ENCODE data around the gene RAB22A. TPM values are rescaled to one million over a fixed set of nuclear protein-coding genes. Genes with fewer than 3 reads are reported as not detected.

RAB22A gene
- total RNA-seq, 1 donor from 2014 or later = 24.2 TPM

DNA sequence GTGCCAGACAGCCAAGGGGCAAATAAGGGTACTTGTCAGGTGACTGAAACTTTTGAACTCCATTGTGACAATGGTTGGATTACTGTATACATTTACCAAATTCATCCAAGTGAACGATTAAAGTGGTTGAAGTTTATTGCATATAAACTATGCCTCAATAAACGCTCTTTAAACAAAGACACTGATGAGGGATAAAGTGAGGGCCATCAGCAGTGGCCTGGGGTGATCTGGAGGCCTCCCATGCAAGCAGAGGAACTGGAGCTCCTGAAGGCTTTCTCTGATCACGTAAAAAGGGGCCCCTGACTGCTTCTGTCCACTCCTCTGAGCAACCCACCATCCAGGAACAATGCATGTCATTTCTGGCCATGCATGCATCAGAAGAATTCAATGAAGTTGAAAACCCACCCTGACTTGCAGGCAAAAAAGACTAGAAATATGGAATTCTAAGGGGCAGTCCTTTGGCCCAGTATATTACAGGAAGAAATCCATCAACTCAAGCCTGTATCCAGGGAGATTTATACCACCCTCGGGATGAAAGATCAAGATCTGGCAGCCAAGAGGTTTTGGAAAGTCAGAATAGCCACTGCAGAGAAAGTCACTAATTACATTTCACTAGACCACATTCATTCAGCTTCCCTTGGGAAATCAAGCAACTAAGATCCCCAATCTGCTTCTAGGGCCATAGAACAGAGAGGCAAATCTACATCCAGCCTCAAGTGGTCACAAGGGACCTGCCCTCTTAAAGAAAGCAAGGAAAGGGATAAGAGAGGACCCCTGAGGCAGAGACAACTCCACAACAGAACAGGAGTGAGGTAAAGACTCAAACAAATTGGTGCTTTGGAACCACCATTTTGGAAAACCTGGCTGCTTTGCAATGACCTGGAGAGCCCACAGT, 31.7 kb upstream of the RAB22A start:
- H3K36me3 ChIP-seq = no peaks in the 10 kb centered on the region
- H3K27me3 ChIP-seq = no peaks in the 10 kb centered on the region
- DNase-seq = no peak
- H3K4me1 ChIP-seq = no peaks in the 10 kb centered on the region
- H3K27ac ChIP-seq = no peak overlapping the region
- TF ChIP-seq, protein P1, sequence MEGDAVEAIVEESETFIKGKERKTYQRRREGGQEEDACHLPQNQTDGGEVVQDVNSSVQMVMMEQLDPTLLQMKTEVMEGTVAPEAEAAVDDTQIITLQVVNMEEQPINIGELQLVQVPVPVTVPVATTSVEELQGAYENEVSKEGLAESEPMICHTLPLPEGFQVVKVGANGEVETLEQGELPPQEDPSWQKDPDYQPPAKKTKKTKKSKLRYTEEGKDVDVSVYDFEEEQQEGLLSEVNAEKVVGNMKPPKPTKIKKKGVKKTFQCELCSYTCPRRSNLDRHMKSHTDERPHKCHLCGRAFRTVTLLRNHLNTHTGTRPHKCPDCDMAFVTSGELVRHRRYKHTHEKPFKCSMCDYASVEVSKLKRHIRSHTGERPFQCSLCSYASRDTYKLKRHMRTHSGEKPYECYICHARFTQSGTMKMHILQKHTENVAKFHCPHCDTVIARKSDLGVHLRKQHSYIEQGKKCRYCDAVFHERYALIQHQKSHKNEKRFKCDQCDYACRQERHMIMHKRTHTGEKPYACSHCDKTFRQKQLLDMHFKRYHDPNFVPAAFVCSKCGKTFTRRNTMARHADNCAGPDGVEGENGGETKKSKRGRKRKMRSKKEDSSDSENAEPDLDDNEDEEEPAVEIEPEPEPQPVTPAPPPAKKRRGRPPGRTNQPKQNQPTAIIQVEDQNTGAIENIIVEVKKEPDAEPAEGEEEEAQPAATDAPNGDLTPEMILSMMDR (IDR thresholded peaks at IDR 0.05) = no peak
- intact Hi-C loops (cut with DNase I) = no loop called here
- peaks cover 5% of the 10 kb centered on the region for H3K9me3 ChIP-seq
- no peak for ATAC-seq
- no peak overlapping the region for H3K4me3 ChIP-seq

DNA sequence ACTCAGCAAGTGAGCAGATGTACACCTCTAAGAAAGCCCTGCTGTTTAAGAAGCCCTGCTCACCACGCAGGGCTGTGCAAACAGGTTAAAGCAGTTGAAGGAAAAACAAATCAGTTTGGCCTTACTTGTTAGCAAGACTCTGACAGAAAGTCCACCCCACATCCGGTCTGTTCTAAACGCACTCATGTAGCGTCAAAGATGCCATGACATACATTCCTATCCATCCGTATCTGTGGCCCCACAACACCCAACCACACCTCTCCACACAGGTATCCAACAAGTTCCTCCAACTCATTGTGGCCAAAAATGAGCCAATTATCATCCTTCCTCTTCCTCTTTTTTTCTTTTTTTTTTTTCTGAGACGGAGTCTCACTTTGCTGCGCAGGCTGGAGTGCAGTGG, 22.8 kb upstream of the RAB22A start:
- intact Hi-C loops (cut with DNase I) = no loop called here
- Histone ChIP-seq H3K27ac (no peak overlapping the region), H3K4me1 (no peaks in the 10 kb centered on the region), H3K27me3 (no peaks in the 10 kb centered on the region), H3K9me3 (no peaks in the 10 kb centered on the region), H3K36me3 (peaks cover 7% of the 10 kb centered on the region), H3K4me3 (no peak overlapping the region)
- no peak for DNase-seq
- ATAC-seq = no peak
- TF ChIP-seq, protein P1 (IDR thresholded peaks at IDR 0.05) = no peak

DNA sequence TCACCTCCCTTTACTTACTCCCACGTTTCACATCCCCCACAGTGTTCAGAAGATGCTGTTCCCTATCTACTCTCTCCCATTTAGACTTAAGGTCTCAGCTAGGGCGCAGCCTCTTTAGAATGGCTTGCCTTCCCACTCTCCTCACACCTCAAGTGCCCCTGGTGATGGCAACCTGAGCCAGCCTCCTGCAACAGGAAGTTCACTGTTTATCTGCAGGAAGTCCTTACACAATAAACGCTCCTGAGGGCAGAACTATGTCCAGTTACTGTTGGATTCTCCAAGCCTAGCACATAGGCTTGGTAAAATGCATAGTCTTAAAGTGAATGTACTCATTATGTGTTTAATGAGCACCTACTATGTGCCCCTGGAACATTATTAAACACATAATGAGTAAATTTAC, 21.9 kb upstream of the RAB22A start:
- no peaks in the 10 kb centered on the region for H3K27me3 ChIP-seq
- intact Hi-C loops (cut with DNase I) = no loop called here

DNA sequence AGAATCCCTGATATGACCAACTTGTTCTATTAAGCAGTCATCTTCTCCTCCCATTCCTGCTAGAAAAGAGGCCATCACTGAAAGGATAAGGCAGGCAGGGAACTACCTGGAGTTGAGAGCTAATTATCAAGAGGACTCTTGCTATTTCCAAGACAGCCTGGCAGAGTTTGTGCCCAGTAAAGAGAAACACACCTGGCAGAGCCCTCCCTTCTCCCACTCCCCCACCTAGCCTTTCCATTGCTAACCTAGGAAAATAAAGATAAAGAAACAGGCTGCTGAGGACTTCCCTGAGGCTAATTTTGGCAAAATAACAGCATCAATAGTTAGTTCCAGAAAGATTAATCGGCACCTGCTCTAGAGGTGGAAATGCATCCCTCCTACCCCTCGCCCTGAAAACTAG, 20.4 kb upstream of the RAB22A start:
- TF ChIP-seq, protein P1 (IDR thresholded peaks at IDR 0.05) = no peak
- Histone ChIP-seq H3K4me1 (no peaks in the 10 kb centered on the region), H3K27me3 (no peaks in the 10 kb centered on the region), H3K4me3 (no peak overlapping the region), H3K9me3 (no peaks in the 10 kb centered on the region), H3K36me3 (peaks cover 7% of the 10 kb centered on the region), H3K27ac (no peak overlapping the region)
- ATAC-seq = no peak
- intact Hi-C loops (cut with DNase I) = no loop called here
- no peak for DNase-seq

More for the DNA sequence above, 21.9 kb upstream of the RAB22A start:
- DNase-seq (no peak), ATAC-seq (peak; percentile 25)
- Histone ChIP-seq H3K4me1 (no peaks in the 10 kb centered on the region), H3K4me3 (no peak overlapping the region), H3K9me3 (no peaks in the 10 kb centered on the region), H3K27ac (no peak overlapping the region), H3K36me3 (peaks cover 7% of the 10 kb centered on the region)
- TF ChIP-seq, protein P1 (IDR thresholded peaks at IDR 0.05) = no peak

DNA sequence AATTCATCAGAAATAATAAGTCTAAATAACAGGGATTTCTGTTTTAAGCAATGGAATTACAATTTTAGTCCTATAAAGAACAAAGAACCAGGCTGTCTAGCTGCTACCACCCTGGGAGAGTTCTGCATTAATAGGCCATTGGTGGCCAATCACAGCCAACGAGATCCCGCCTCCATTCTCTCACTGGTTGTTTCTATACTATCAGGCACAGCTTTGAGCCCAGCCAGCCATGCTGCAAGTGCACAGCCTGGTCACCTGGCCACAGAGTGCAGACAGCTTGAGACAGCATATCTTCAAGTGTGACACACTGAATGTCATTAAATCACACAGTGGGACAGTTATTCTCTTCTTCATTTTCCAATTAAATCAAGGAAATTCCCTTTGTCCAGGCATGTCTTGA, 16.1 kb upstream of the RAB22A start:
- intact Hi-C loops (cut with DNase I) = no loop called here
- TF ChIP-seq, protein P1 (IDR thresholded peaks at IDR 0.05) = no peak
- Histone ChIP-seq H3K4me3 (no peak overlapping the region), H3K9me3 (no peaks in the 10 kb centered on the region), H3K4me1 (no peaks in the 10 kb centered on the region), H3K27me3 (no peaks in the 10 kb centered on the region), H3K27ac (no peak overlapping the region), H3K36me3 (no peaks in the 10 kb centered on the region)
- ATAC-seq (peak; percentile 45), DNase-seq (no peak)

Data from upper lobe of right lung (tissue), 1 donor.